ENCODE data around the gene HHIPL1.

DNA sequence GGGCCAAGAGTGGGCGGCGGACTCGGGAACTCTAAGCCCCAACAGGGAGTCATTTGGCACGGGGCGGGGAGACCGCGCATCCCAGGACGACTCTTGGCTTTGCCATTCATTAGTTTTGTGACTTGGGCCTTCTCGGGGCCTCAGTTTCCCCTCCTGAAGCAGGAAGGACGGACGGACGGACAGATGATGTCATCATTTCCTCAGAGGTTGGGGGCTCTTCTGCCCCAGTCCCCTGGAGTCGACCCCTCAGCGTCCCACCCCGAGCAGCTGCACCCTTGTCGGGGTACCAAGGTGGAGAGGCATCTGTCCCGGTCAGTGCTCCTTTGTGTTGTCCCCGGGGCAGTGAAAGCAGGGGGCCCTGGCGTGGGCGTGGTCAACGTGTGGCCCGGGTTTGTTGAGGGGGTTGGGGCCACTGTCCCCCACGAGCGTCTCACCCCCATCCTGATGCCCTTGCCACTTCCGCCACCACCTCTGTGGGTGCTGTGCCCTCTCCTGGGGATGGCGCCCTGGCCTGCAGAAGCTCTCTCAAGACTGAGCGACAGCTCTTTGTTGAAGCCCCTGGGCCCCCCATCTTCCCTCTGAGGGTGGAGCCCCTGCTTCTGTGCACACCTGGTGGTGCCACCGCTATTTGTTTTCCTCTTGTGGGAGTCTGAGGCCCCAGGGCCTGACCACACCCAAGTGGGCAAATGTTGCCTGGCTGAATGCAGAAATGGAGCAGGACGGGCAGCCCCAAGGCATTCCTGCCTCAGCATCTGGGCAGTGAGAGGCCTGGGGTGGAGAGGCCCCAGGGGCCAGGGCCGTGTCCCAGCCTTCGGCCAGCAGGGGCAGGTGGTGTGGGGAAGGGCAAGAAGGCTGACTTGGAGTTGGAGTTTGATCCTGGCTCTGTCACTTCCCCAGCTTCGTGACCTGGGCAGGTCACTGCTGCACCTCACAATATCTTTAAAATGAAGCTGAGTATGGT, 896 bp downstream of the HHIPL1 start:
- TF ChIP-seq, protein P1, sequence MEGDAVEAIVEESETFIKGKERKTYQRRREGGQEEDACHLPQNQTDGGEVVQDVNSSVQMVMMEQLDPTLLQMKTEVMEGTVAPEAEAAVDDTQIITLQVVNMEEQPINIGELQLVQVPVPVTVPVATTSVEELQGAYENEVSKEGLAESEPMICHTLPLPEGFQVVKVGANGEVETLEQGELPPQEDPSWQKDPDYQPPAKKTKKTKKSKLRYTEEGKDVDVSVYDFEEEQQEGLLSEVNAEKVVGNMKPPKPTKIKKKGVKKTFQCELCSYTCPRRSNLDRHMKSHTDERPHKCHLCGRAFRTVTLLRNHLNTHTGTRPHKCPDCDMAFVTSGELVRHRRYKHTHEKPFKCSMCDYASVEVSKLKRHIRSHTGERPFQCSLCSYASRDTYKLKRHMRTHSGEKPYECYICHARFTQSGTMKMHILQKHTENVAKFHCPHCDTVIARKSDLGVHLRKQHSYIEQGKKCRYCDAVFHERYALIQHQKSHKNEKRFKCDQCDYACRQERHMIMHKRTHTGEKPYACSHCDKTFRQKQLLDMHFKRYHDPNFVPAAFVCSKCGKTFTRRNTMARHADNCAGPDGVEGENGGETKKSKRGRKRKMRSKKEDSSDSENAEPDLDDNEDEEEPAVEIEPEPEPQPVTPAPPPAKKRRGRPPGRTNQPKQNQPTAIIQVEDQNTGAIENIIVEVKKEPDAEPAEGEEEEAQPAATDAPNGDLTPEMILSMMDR (IDR thresholded peaks at IDR 0.05 in 4 of 5, conservative IDR thresholded peaks at IDR 0.05 in 1 of 5), result no peak
- no peak for TF ChIP-seq POLR2A (IDR thresholded peaks at IDR 0.05)
